ENCODE results near the gene KIF6.

The KIF6 gene

GRCh38 chr6:39444479-39445019, 280.7 kb downstream of the KIF6 start:
- H3K27me3 Mint-ChIP-seq: peaks cover 39 to 57% of the 10 kb centered on the region in 2 donors
- no peaks in the 10 kb centered on the region for H3K36me3 Mint-ChIP-seq (ENCODE audit: insufficient read depth)
- no peak for DNase-seq
- H3K9me3 Mint-ChIP-seq: no peaks in the 10 kb centered on the region
- H3K4me3 Mint-ChIP-seq: no peak overlapping the region
- no peak overlapping the region for H3K27ac Mint-ChIP-seq
- ATAC-seq (replicated peaks): no peak
- H3K4me1 Mint-ChIP-seq (ENCODE audit: low read depth in 2 of 2): no peaks in the 10 kb centered on the region

- DNase-seq (no peak), ATAC-seq (replicated peaks) (no peak)
- H3K4me3 Mint-ChIP-seq: no peak overlapping the region
- no peak overlapping the region for H3K27ac Mint-ChIP-seq
- no peaks in the 10 kb centered on the region for H3K9me3 Mint-ChIP-seq
- H3K27me3 Mint-ChIP-seq: peaks cover 17 to 35% of the 10 kb centered on the region in 2 donors
- H3K4me1 Mint-ChIP-seq (ENCODE audit: low read depth in 2 of 2): no peaks in the 10 kb centered on the region
- no peaks in the 10 kb centered on the region for H3K36me3 Mint-ChIP-seq (ENCODE audit: insufficient read depth)
Observed at GRCh38 chr6:39441986-39442385, 283.2 kb downstream of the KIF6 start.

GRCh38 chr6:39441301-39441700, 283.9 kb downstream of the KIF6 start:
- ATAC-seq (replicated peaks): no peak
- peaks cover 21 to 31% of the 10 kb centered on the region in 2 donors for H3K27me3 Mint-ChIP-seq
- no peaks in the 10 kb centered on the region for H3K9me3 Mint-ChIP-seq
- H3K36me3 Mint-ChIP-seq (ENCODE audit: insufficient read depth): no peaks in the 10 kb centered on the region
- no peak for DNase-seq
- H3K27ac Mint-ChIP-seq: no peak overlapping the region
- no peaks in the 10 kb centered on the region for H3K4me1 Mint-ChIP-seq (ENCODE audit: low read depth in 2 of 2)
- no peak overlapping the region for H3K4me3 Mint-ChIP-seq

- H3K36me3 Mint-ChIP-seq (ENCODE audit: insufficient read depth): no peaks in the 10 kb centered on the region
- H3K27ac Mint-ChIP-seq: no peak overlapping the region
- H3K4me3 Mint-ChIP-seq: no peak overlapping the region
- H3K9me3 Mint-ChIP-seq: no peaks in the 10 kb centered on the region
- no peaks in the 10 kb centered on the region for H3K4me1 Mint-ChIP-seq (ENCODE audit: low read depth in 2 of 2)
- ATAC-seq (replicated peaks) (no peak), DNase-seq (no peak)
- peaks cover 18 to 21% of the 10 kb centered on the region in 2 donors for H3K27me3 Mint-ChIP-seq
Observed at GRCh38 chr6:39440039-39440426, 285.2 kb downstream of the KIF6 start.

GRCh38 chr6:39439342-39440038, 285.7 kb downstream of the KIF6 start:
- Mint-ChIP-seq H3K9me3 (no peaks in the 10 kb centered on the region), H3K4me1 (ENCODE audit: low read depth in 2 of 2) (no peaks in the 10 kb centered on the region), H3K4me3 (no peak overlapping the region), H3K27me3 (peaks cover 17 to 21% of the 10 kb centered on the region in 2 donors), H3K36me3 (ENCODE audit: insufficient read depth) (no peaks in the 10 kb centered on the region), H3K27ac (no peak overlapping the region)
- ATAC-seq (replicated peaks) (no peak), DNase-seq (no peak)

GRCh38 chr6:39433630-39434029, 291.6 kb downstream of the KIF6 start:
- no peaks in the 10 kb centered on the region for H3K4me1 Mint-ChIP-seq (ENCODE audit: low read depth in 2 of 2)
- H3K36me3 Mint-ChIP-seq (ENCODE audit: insufficient read depth): no peaks in the 10 kb centered on the region
- no peaks in the 10 kb centered on the region for H3K9me3 Mint-ChIP-seq
- peaks cover 26 to 29% of the 10 kb centered on the region in 2 donors for H3K27me3 Mint-ChIP-seq
- H3K27ac Mint-ChIP-seq: no peak overlapping the region
- ATAC-seq (replicated peaks) (no peak), DNase-seq (no peak)
- H3K4me3 Mint-ChIP-seq: no peak overlapping the region

- Mint-ChIP-seq H3K27me3 (peaks cover 29% of the 10 kb centered on the region in 2 donors), H3K27ac (no peak overlapping the region), H3K36me3 (ENCODE audit: insufficient read depth) (no peaks in the 10 kb centered on the region), H3K4me3 (no peak overlapping the region), H3K4me1 (ENCODE audit: low read depth in 2 of 2) (no peaks in the 10 kb centered on the region), H3K9me3 (no peaks in the 10 kb centered on the region)
- no peak for ATAC-seq (replicated peaks)
- no peak for DNase-seq
Observed at GRCh38 chr6:39432330-39433025, 292.7 kb downstream of the KIF6 start.

GRCh38 chr6:39430871-39431523, 294.2 kb downstream of the KIF6 start:
- H3K27me3 Mint-ChIP-seq: peaks cover 22 to 29% of the 10 kb centered on the region in 2 donors
- DNase-seq (no peak), ATAC-seq (replicated peaks) (no peak)
- H3K9me3 Mint-ChIP-seq: no peaks in the 10 kb centered on the region
- H3K4me1 Mint-ChIP-seq (ENCODE audit: low read depth in 2 of 2): no peaks in the 10 kb centered on the region
- no peaks in the 10 kb centered on the region for H3K36me3 Mint-ChIP-seq (ENCODE audit: insufficient read depth)
- H3K4me3 Mint-ChIP-seq: no peak overlapping the region
- H3K27ac Mint-ChIP-seq: no peak overlapping the region

GRCh38 chr6:39430446-39430845, 294.8 kb downstream of the KIF6 start:
- ATAC-seq (replicated peaks): no peak
- Mint-ChIP-seq H3K4me3 (no peak overlapping the region), H3K4me1 (ENCODE audit: low read depth in 2 of 2) (no peaks in the 10 kb centered on the region), H3K27ac (no peak overlapping the region), H3K9me3 (no peaks in the 10 kb centered on the region), H3K36me3 (ENCODE audit: insufficient read depth) (no peaks in the 10 kb centered on the region), H3K27me3 (peaks cover 20 to 29% of the 10 kb centered on the region in 2 donors)
- no peak for DNase-seq

GRCh38 chr6:39428816-39429215, 296.4 kb downstream of the KIF6 start:
- Mint-ChIP-seq H3K36me3 (ENCODE audit: insufficient read depth) (no peaks in the 10 kb centered on the region), H3K27ac (no peak overlapping the region), H3K4me1 (ENCODE audit: low read depth in 2 of 2) (no peaks in the 10 kb centered on the region), H3K27me3 (peaks cover 16 to 29% of the 10 kb centered on the region in 2 donors), H3K9me3 (no peaks in the 10 kb centered on the region), H3K4me3 (no peak overlapping the region)
- ATAC-seq (replicated peaks) (no peak), DNase-seq (no peak)

- DNase-seq (no peak), ATAC-seq (replicated peaks) (no peak)
Observed at GRCh38 chr6:39428152-39428551, 297.1 kb downstream of the KIF6 start.

GRCh38 chr6:39426073-39426456, 299.1 kb downstream of the KIF6 start:
- no peaks in the 10 kb centered on the region for H3K4me1 Mint-ChIP-seq (ENCODE audit: low read depth in 2 of 2)
- peaks cover 22 to 26% of the 10 kb centered on the region in 2 donors for H3K27me3 Mint-ChIP-seq
- H3K27ac Mint-ChIP-seq: no peak overlapping the region
- H3K9me3 Mint-ChIP-seq: no peaks in the 10 kb centered on the region
- no peak overlapping the region for H3K4me3 Mint-ChIP-seq
- no peak for ATAC-seq (replicated peaks)
- no peaks in the 10 kb centered on the region for H3K36me3 Mint-ChIP-seq (ENCODE audit: insufficient read depth)
- DNase-seq: no peak

More at GRCh38 chr6:39428152-39428551, 297.1 kb downstream of the KIF6 start:
- no peaks in the 10 kb centered on the region for H3K9me3 Mint-ChIP-seq
- no peaks in the 10 kb centered on the region for H3K36me3 Mint-ChIP-seq (ENCODE audit: insufficient read depth)
- no peak overlapping the region for H3K27ac Mint-ChIP-seq
- H3K4me1 Mint-ChIP-seq (ENCODE audit: low read depth in 2 of 2): no peaks in the 10 kb centered on the region
- peaks cover 14 to 29% of the 10 kb centered on the region in 2 donors for H3K27me3 Mint-ChIP-seq
- H3K4me3 Mint-ChIP-seq: no peak overlapping the region

GRCh38 chr6:39425346-39426072, 299.7 kb downstream of the KIF6 start:
- ATAC-seq (replicated peaks) (no peak), DNase-seq (no peak)
- no peak overlapping the region for H3K4me3 Mint-ChIP-seq
- no peak overlapping the region for H3K27ac Mint-ChIP-seq
- no peaks in the 10 kb centered on the region for H3K9me3 Mint-ChIP-seq
- peaks cover 26 to 27% of the 10 kb centered on the region in 2 donors for H3K27me3 Mint-ChIP-seq
- H3K4me1 Mint-ChIP-seq (ENCODE audit: low read depth in 2 of 2): no peaks in the 10 kb centered on the region
- H3K36me3 Mint-ChIP-seq (ENCODE audit: insufficient read depth): peaks cover 2% of the 10 kb centered on the region

All from effector memory CD8-positive, alpha-beta T cell (primary cell).